Fibroblast of skin of back (primary cell): ENCODE data around the gene TMEM120B.

ENCODE experiments used
- DNase-seq: peaks from one replicate; pipeline ENCODE4 v3.0.0-alpha.2; 2013

The TMEM120B gene

DNA sequence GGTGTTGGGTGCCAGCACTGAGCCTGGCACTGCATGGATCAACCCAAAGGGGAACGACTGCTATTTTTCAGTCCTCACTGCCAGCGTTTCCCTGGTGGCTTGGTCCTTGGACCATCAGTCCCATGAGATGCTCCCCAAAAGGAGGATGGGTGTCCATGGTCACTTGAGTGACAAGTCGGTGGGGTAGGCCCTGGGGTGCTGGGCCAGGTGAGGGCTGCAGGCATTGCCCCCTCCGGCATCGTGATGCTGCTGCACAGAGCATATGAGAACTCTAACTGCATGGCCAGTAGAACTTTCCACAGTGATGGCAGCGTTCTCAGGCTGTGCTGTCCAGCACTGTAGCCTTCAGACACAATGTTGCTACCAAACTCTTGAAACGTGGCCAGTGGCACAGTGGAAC is 107.5 kb downstream of the TMEM120B start:
- DNase-seq: no peak

DNA sequence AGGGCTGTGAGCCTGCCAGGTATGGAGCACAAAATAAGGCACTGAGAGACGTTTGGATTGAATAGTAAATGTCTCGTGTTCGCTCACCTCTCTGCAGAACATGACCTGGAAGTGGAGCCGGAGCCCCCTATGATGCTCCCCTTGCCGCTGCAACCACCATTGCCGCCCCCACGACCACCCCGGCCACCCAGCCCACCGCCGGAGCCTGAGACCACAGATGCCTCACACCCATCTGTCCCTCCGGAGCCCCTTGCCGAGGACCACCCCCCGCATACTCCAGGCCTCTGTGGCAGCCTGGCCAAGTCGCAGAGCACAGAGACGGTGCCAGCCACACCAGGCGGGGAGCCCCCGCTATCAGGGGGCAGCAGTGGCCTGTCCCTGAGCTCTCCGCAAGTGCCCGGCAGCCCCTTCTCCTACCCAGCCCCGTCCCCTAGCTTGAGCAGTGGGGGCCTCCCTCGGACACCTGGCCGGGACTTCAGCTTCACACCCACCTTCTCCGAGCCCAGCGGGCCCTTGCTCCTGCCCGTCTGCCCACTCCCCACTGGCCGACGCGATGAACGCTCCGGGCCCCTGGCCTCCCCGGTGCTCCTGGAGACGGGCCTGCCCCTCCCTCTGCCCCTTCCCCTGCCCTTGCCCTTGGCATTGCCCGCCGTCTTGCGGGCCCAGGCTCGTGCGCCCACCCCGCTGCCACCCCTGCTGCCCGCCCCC is 110.0 kb downstream of the TMEM120B start:
- no peak for DNase-seq

DNA sequence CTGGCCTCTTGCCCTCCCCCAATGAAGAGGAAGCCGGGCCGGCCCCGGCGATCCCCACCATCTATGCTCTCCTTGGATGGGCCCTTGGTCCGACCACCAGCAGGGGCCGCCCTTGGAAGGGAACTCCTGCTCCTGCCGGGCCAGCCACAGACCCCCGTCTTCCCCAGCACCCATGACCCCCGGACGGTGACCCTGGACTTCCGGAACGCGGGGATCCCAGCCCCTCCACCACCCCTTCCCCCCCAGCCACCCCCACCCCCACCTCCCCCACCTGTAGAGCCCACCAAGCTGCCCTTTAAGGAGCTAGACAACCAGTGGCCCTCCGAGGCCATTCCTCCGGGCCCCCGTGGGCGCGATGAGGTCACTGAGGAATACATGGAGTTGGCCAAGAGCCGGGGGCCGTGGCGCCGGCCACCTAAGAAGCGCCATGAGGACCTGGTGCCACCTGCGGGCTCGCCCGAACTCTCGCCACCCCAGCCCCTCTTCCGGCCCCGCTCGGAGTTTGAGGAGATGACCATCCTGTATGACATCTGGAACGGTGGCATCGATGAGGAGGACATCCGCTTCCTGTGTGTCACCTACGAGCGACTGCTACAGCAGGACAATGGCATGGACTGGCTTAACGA is 110.7 kb downstream of the TMEM120B start:
- no peak for DNase-seq

DNA sequence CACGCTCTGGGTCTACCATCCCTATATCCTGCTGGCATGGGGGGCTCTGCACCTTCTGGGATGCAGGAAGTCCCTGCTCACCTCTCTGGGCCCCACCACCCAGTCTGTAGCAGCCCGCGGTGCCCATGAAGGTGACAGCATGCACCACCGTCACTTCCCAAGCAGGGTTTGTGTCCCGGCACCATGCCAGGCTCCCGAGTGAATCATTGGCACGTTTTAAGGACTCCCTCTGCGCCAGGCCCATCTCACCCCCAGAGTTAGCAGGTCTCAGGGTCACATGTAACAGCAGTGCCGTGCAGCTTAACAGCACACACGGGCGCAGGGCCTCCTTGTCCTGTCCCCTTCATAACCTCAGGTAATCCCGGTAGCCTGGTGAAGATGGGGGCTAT is 111.2 kb downstream of the TMEM120B start:
- no peak for DNase-seq

DNA sequence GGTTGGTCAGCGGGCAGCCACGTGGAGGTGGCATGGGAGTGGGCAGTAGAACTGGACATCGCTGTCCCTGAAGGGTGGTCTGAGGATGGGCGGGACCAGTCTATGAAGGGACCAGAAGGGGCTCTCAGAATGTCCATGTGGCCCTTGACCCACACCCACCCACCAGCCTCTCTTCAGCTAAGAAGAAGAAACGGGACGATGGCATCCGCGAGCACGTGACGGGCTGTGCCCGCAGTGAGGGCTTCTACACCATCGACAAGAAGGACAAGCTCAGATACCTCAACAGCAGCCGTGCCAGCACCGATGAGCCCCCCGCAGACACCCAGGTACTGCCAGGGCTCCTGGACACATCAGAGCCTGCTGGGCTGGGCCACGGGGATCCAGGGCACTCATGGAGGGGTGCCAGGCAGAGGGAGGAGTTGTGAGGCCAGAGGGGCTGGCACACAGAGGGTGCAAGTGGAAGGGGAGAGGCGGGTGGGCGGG is 112.5 kb downstream of the TMEM120B start:
- DNase-seq: no peak

DNA sequence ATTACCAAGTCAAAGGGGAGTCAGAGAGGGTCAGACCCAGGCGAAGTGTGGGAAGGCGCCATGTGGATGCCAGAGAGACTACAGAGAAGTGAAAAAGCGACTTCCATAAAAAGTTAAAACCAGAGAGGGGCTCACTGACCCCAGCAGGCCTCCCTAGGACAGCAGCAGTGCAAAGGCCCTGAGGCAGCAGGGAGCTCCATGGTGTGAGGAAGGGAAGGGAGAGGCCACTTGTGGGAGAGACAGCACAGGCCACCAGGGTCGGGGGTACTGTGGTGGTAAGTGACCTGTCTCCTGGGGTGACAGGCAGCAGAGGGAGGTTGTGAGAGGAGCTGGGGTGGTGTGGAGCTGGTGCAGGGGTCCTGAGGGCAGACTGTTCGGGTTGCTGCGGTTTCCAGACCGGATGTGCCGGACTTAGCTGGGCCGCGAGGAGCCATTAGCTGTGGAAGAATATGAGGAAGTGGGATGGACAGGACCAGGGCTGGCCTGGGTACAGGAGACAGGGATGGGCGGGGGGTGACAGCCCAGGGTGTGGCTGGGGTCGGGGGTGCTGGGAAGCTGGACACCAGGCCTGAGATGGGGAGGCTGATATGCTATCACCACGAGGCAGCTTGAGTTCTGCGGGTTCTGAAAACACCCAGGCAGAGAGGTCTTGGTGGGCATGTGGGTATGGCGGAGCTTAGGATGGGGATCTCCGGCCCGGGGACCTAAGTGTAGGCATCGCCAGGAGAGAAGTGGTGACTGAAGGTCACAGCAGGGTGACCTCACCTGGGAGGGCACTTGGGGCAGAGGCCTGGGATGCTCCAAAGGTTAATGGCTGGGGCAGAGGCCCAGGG is 114.0 kb downstream of the TMEM120B start:
- DNase-seq: no peak

DNA sequence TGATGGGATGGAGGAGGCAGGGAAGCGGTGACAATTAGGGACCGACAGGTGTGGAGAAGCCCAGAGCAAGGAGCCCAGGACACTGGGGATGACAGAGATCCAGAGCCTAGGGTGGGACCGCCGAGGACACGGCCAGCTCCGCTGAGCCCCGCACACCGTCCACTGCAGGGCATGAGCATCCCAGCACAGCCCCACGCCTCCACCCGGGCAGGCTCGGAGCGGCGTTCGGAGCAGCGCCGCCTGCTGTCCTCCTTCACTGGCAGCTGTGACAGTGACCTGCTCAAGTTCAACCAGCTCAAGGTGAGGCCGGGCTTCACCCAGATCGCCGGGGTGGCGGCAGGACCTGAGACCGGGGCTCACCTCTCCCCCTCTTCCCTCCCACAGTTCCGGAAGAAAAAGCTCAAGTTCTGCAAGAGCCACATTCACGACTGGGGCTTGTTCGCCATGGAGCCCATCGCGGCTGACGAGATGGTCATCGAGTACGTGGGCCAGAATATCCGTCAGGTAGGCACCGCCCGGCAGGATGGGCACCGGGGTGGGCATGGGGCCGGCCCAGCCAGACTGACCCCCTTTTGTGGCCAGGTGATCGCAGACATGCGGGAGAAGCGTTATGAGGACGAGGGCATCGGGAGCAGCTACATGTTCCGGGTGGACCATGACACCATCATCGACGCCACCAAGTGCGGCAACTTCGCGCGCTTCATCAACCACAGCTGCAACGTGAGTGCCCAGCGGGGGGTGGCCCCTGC is 115.0 kb downstream of the TMEM120B start:
- DNase-seq: no peak

DNA sequence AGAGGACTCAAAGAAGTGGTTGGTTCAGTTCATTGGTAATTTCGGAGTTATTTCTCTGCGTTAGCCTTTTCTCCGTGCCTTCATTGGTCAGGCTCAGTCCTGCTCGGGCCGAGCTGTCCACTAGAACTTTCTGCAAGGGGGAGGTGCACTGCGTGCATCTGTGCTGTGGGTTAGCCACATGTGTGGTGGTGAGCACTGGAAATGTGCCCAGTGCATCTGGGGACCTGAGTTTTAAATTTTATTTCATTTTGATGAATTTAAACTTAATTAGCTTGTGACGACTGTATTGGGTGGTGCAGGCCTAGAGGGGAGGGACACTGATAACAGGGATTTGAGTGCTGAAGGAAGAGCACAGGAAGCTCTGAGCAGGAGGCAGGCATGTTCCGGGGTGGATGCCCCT is 115.8 kb downstream of the TMEM120B start:
- DNase-seq: no peak

DNA sequence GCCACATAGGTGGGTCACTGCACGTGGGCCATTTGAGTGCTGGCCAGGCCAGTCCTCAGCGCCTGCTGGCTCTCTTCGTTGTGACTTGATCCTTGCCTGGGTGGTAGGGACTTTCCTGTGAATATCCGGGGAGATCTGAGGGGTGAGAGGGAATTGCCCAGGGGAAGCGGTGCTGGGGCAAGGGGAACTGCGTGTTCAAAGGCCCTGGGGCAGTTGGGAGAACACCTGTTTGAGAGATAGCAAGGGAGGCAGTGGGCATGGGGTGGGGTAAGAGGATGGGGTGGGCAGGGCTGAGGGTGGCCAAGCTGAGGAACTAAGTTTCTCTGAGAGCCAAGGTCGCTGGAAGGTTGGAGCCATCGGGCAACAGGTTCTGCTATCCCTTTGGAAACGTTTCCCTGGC is 116.3 kb downstream of the TMEM120B start:
- DNase-seq: no peak

DNA sequence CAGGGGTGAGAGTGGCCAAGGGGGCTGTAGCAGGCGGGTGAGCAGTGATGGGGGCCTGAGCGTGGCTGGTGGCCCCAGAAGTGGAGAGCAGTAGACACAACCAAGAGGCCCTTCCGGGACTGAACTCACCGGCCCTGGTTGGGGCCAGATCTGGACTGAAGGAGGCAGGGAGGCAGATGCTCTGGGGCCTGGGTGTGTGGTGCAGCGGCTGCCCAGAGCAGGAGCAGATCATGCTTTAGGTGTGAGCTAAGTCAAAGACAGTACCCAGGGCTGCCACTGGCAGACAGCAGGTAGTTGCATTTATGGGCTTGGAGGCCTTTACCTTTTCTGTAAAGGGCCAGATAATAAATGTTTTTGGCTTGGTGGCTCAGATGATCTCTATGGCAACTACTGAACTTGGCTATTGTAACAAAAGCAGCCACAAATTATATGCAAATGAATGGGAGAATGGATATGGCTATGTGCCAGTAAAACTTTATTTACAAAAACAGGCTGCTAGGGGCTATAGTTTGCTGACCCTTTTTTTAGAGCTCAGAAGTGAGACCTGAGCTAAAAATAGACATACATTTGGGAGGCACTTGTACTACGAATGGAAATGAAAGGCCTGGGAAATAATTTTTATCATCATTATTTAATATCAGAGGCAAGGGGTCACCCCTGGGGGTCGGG is 116.8 kb downstream of the TMEM120B start:
- DNase-seq: no peak

DNA sequence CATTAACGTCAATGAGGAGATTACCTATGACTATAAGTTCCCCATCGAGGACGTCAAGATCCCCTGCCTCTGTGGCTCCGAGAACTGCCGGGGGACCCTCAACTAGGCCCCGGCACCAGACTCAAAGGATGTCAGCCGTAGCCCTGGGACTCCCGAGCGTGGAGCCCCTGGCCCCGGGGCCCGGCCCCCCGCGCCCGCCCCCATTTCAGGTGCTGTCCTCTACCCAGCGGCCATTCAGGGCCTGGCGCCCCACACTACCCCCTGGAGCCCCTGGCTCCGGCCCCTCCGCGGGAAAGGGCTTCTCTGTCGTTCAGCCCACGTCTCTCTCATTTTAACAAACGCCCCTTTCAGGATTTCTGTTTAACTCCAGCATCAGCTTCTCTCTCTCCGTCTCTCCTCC is 117.6 kb downstream of the TMEM120B start:
- no peak for DNase-seq

DNA sequence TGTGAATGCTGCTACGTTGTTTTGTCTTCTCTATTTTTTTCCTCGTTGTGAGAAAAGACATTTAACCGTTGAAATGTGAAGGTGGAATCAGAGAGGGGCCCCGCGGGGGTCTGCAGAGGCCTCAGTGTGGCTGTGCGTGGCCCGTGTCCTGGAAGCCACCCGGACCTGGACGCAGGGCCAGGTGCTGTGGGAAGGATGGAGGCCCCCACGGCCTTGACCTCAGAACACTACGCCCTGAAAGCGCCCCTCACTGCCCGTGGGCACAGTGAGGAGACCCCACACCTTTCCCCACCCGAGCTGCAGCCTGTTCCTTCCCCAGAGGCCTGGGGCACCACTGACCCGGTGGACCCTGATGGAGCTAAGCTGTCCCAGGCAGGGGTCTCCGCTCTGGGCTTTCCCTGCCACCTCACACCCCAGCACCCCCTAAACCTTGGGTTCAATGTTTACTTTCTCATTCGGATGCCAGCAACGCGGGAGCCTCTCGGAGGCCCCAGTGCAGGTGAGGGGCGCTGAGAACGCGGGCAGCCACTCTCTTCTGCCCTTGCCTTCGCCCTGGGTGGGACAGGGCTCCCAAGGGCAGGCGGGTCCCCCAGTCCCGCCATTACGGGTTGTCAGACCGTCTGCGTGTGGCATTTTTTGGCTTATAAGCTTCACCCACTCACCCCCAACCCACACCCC is 118.2 kb downstream of the TMEM120B start:
- DNase-seq: no peak
